Endodermal cell (in vitro differentiated cells): Measurements from ENCODE around the gene ZFYVE28. TPM values are rescaled to one million over a fixed set of nuclear protein-coding genes. Genes with fewer than 3 reads are reported as not detected.

ENCODE experiments used
- DNase-seq: peaks from one replicate; pipeline ENCODE4 v3.0.0-alpha.2; 2017
- H3K27ac ChIP-seq: 2 replicates; pipeline ENCODE4 v1.5.1; 2013; ENCODE audit warnings: mild to moderate bottlenecking, low read depth, low read length, moderate library complexity
- H3K27me3 ChIP-seq: 2 replicates; pipeline ENCODE4 v1.6.1; 2013; ENCODE audit warnings: mild to moderate bottlenecking, low read length, moderate library complexity; ENCODE audit not compliant: insufficient read depth, control insufficient read depth, poor library complexity, severe bottlenecking
- H3K36me3 ChIP-seq: 2 replicates; pipeline ENCODE4 v1.7.0; 2013; ENCODE audit warnings: mild to moderate bottlenecking, low read length, moderate library complexity; ENCODE audit not compliant: control insufficient read depth, insufficient read depth
- H3K4me1 ChIP-seq: one replicate; pipeline ENCODE4 v1.7.0; 2013; ENCODE audit warnings: low read length; ENCODE audit not compliant: control insufficient read depth, insufficient read depth
- H3K4me3 ChIP-seq: 2 replicates; pipeline ENCODE4 v1.5.1; 2013; ENCODE audit warnings: mild to moderate bottlenecking, low read length, moderate library complexity
- H3K9ac ChIP-seq: 2 replicates; pipeline ENCODE4 v1.6.1; 2013; ENCODE audit warnings: mild to moderate bottlenecking, low read length, moderate library complexity; ENCODE audit not compliant: poor library complexity, severe bottlenecking; ENCODE audit errors: extremely low read depth
- H3K9me3 ChIP-seq: 2 replicates; pipeline ENCODE4 v1.6.1; 2013; ENCODE audit warnings: mild to moderate bottlenecking, low read length, moderate library complexity; ENCODE audit not compliant: control insufficient read depth
- H3K27ac Mint-ChIP-seq: 2 replicates; pipeline ENCODE4 v1.8.0; 2020; ENCODE audit warnings: mixed read lengths
- H3K27me3 Mint-ChIP-seq: 2 replicates; pipeline ENCODE4 v1.8.0; 2021; ENCODE audit warnings: mild to moderate bottlenecking, mixed read lengths; ENCODE audit not compliant: insufficient read depth
- H3K36me3 Mint-ChIP-seq: 2 replicates; pipeline ENCODE4 v1.8.0; 2020; ENCODE audit warnings: low read depth, mixed read lengths
- H3K4me1 Mint-ChIP-seq: 2 replicates; pipeline ENCODE4 v1.8.0; 2020; ENCODE audit warnings: mixed read lengths
- H3K4me3 Mint-ChIP-seq: 2 replicates; pipeline ENCODE4 v1.8.0; 2020; ENCODE audit warnings: mild to moderate bottlenecking, moderate library complexity, mixed read lengths
- H3K9me3 Mint-ChIP-seq: 2 replicates; pipeline ENCODE4 v1.8.0; 2020; ENCODE audit warnings: mild to moderate bottlenecking, mixed read lengths
- WGBS, 2 experiments: methylation state at CpG; one replicate each; pipeline versions ENCODE4 v1.1.5 to v1.1.7; 2013; ENCODE audit warnings: missing lambda C conversion rate in 2 of 2, mixed read lengths in 1 of 2; ENCODE audit not compliant: insufficient coverage in 1 of 2, insufficient read length in 1 of 2; 5-methylcytosine and 5-hydroxymethylcytosine counted together
- total RNA-seq, 2 donors: library from RNA; stranded (reverse); fragmentation: NEBNext Ultra II Directional in 1 of 2; extraction: Animal tissue kit (Norgen Biotek cat#: 25700) in 1 of 2; gene quantifications; 2 replicates in 1 of 2; 3 replicates in 1 of 2; pipeline ENCODE4 v1.2.1, GENCODE V29; 2021
- TF ChIP-seq, protein P1 (sequence below): fragments of 200-600 bp; sonication (generic); conservative IDR thresholded peaks from 2 replicates; pipeline ENCODE4 v1.5.0; 2021; ENCODE audit warnings: antibody characterized with exemption, mild to moderate bottlenecking

The ZFYVE28 gene
- total RNA-seq, 2 donors from 2014 or later = 0.73 to 1.6 TPM

DNA sequence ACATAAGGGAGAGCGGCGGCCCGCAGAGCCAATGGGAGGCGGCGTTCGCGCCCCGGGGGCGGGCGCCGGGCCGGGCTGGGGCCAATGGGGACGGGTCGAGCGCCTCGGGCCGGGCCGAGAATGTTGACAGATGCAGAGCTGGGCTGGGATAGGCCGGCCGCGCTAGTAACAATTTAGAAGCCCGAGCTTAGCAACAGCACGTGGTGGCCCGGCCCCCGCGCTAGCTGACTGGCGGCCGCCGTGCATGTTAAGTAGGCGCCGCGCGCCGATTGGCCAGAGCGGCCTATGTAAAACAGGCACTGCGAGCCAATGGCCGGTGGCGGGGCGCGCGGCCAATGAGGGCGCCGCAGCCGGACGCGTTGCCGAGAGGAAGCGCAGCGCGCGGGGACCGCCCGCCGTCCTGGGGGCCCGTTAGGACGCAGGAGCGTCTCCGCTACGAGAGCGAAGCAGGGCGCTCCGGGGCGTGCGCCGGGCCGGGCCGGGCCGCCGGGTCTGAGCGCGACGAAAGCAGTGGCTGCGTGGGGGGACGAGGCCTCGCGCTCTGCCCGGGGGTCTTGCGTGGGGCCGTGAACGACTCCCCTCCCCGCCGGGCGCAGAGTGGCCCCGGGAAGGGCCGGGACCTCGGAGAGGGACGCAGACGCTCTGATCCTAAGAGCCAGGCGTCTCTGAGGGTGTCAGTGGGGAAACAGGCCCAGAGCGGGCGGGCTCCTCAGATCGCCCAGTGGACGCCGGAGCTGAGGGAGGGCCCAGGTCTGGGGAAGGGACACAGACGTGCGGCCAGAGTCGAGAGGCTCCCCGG is 156.1 kb downstream of the ZFYVE28 start:
- Histone ChIP-seq H3K9ac (peak overlapping the region; percentile 42), H3K27me3 (no peaks in the 10 kb centered on the region), H3K9me3 (no peaks in the 10 kb centered on the region), H3K4me3 (peak overlapping the region; percentile 77), H3K27ac (peak overlapping the region; percentile 77), H3K4me1 (peaks cover 14% of the 10 kb centered on the region), H3K36me3 (peaks cover 8% of the 10 kb centered on the region)
- H3K27ac Mint-ChIP-seq = peak overlapping the region; percentile 64
- H3K4me1 Mint-ChIP-seq = peaks cover 6% of the 10 kb centered on the region
- H3K9me3 Mint-ChIP-seq = no peaks in the 10 kb centered on the region
- WGBS, 2 experiments = 1 to 2% methylated on average over 45 to 98 of the region's 98 CpGs
- DNase-seq = peak; percentile 100
- no peaks in the 10 kb centered on the region for H3K27me3 Mint-ChIP-seq
- TF ChIP-seq, protein P1, sequence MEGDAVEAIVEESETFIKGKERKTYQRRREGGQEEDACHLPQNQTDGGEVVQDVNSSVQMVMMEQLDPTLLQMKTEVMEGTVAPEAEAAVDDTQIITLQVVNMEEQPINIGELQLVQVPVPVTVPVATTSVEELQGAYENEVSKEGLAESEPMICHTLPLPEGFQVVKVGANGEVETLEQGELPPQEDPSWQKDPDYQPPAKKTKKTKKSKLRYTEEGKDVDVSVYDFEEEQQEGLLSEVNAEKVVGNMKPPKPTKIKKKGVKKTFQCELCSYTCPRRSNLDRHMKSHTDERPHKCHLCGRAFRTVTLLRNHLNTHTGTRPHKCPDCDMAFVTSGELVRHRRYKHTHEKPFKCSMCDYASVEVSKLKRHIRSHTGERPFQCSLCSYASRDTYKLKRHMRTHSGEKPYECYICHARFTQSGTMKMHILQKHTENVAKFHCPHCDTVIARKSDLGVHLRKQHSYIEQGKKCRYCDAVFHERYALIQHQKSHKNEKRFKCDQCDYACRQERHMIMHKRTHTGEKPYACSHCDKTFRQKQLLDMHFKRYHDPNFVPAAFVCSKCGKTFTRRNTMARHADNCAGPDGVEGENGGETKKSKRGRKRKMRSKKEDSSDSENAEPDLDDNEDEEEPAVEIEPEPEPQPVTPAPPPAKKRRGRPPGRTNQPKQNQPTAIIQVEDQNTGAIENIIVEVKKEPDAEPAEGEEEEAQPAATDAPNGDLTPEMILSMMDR = no peak
- peak overlapping the region; percentile 63 for H3K4me3 Mint-ChIP-seq
- no peaks in the 10 kb centered on the region for H3K36me3 Mint-ChIP-seq

DNA sequence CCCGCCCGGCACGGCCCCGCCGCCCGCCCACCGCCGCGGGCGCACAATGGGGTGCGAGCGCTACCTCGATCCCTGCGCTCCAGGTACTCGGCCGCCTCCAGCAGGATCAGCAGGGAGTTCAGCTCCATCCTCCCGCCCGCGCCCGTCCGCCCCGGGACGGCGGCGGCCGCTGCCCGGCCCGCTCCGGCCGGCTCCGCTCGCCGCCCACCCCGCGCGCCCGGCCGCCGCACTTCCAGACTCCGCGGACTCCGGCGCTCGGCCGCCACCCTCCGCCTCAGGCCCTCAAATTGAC is 156.6 kb downstream of the ZFYVE28 start, which contains the start of gene MXD4:
Gene MXD4, minus strand, starts transcription at position 257 of the 292 bp plus-strand sequence. Its CDS starts 129 bp downstream, at position 128.
- no peaks in the 10 kb centered on the region for H3K27me3 Mint-ChIP-seq
- Histone ChIP-seq H3K4me3 (peak within 1 kb of the TSS; percentile 82), H3K9me3 (no peaks in the 10 kb centered on the region), H3K4me1 (peaks cover 14% of the 10 kb centered on the region), H3K27ac (peak within 1 kb of the TSS; percentile 80), H3K36me3 (peaks cover 9% of the 10 kb centered on the region), H3K9ac (peak within 1 kb of the TSS; percentile 73), H3K27me3 (no peaks in the 10 kb centered on the region)
- 0% methylated on average over 46 of the region's 46 CpGs; no CpG with 5 or more reads in 1 of the 2 experiments for WGBS, 2 experiments
- TF ChIP-seq, protein P1 = no peak
- peaks cover 3% of the 10 kb centered on the region for H3K36me3 Mint-ChIP-seq
- peaks cover 6% of the 10 kb centered on the region for H3K4me1 Mint-ChIP-seq
- no peak for DNase-seq
- peak within 1 kb of the TSS; percentile 63 for H3K4me3 Mint-ChIP-seq
- H3K9me3 Mint-ChIP-seq = no peaks in the 10 kb centered on the region
- peak within 1 kb of the TSS; percentile 64 for H3K27ac Mint-ChIP-seq

GRCh38 chr4:2261110-2261852 is 157.2 kb downstream of the ZFYVE28 start:
- DNase-seq = peak; percentile 76
- Mint-ChIP-seq H3K9me3 (no peaks in the 10 kb centered on the region), H3K36me3 (peaks cover 4% of the 10 kb centered on the region), H3K27ac (no peak overlapping the region), H3K4me3 (peak overlapping the region; percentile 63), H3K27me3 (no peaks in the 10 kb centered on the region), H3K4me1 (peaks cover 5% of the 10 kb centered on the region)
- Histone ChIP-seq H3K9me3 (no peaks in the 10 kb centered on the region), H3K36me3 (peaks cover 9% of the 10 kb centered on the region), H3K9ac (peak overlapping the region; percentile 73), H3K4me3 (peak overlapping the region; percentile 82), H3K27ac (peak overlapping the region; percentile 80), H3K4me1 (peaks cover 14% of the 10 kb centered on the region), H3K27me3 (no peaks in the 10 kb centered on the region)
- TF ChIP-seq, protein P1 = no peak
- 1 to 2% methylated on average over 19 to 91 of the region's 91 CpGs for WGBS, 2 experiments
